K562 (cell line): ENCODE results near the gene AMBRA1. TPM values are rescaled to one million over a fixed set of nuclear protein-coding genes. Genes with fewer than 3 reads are reported as not detected.

ENCODE experiments used
- FOXK2 ChIP-seq, 2 experiments: fragments of 450-650 bp; IDR thresholded peaks in 1 of 2; conservative IDR thresholded peaks in 1 of 2; 2 replicates each; pipeline ENCODE4 v1.6.1; 2016; ENCODE audit warnings: low read depth in 2 of 2, mild to moderate bottlenecking in 1 of 2
- GATAD2B ChIP-seq: fragments of 450-650 bp; IDR thresholded peaks from 2 replicates; pipeline ENCODE4 v1.6.1; 2017; ENCODE audit warnings: mild to moderate bottlenecking, borderline replicate concordance
- KDM5B ChIP-seq: fragments of 200-600 bp; sonication (generic); IDR thresholded peaks from 2 replicates; pipeline ENCODE4 v1.6.1; 2012; ENCODE audit warnings: low read depth, mild to moderate bottlenecking, moderate library complexity, low read length, control low read depth, inconsistent platforms; ENCODE audit not compliant: insufficient replicate concordance
- NELFE ChIP-seq: IDR thresholded peaks from 2 replicates; pipeline ENCODE4 v1.6.1; 2011; ENCODE audit warnings: mild to moderate bottlenecking; ENCODE audit not compliant: insufficient read depth, insufficient read length
- NRF1 ChIP-seq, 2 experiments: fragments of 450-650 bp; IDR thresholded peaks in 1 of 2; conservative IDR thresholded peaks in 1 of 2; 2 replicates each; pipeline ENCODE4 v1.6.1; 2014; ENCODE audit warnings: mild to moderate bottlenecking in 2 of 2
- PRMT5 ChIP-seq: sonication (generic); formaldehyde crosslinking; IDR thresholded peaks from 2 replicates; pipeline ENCODE4 v1.5.0; 2020; ENCODE audit warnings: missing genetic modification reagents
- RCOR1 ChIP-seq, 2 experiments: IDR thresholded peaks; 2 replicates each; pipeline ENCODE4 v1.6.1; 2012; ENCODE audit warnings: low read depth in 2 of 2, low read length in 2 of 2, borderline replicate concordance in 1 of 2, improper control_type of control experiment in 1 of 2
- SREBF1 ChIP-seq: fragments of 150-350 bp; IDR thresholded peaks from 2 replicates; pipeline ENCODE4 v1.6.1; 2014; ENCODE audit warnings: antibody characterized with exemption, low read depth, low read length, borderline replicate concordance
- SRSF3 ChIP-seq: fragments of 200-400 bp; formaldehyde crosslinking; IDR thresholded peaks from 2 replicates; pipeline ENCODE4 v1.6.1; 2016; ENCODE audit warnings: mild to moderate bottlenecking, low read length, moderate library complexity; ENCODE audit not compliant: insufficient read depth
- TCFL5 ChIP-seq: fragments of 250-450 bp; sonication (Bioruptor Pico); conservative IDR thresholded peaks from 2 replicates; pipeline ENCODE4 v1.6.1; 2021; ENCODE audit warnings: mild to moderate bottlenecking, moderate library complexity, matching md5 sums
- ZBTB8A ChIP-seq: fragments of 450-650 bp; IDR thresholded peaks from 2 replicates; pipeline ENCODE4 v1.6.1; 2018; ENCODE audit warnings: mild to moderate bottlenecking, moderate library complexity; ENCODE audit not compliant: partially characterized antibody
- ZC3H11A ChIP-seq: IDR thresholded peaks from 2 replicates; pipeline ENCODE4 v1.6.1; 2012; ENCODE audit warnings: low read depth, low read length, improper control_type of control experiment
- ZNF124 ChIP-seq: sonication (generic); formaldehyde crosslinking; IDR thresholded peaks from 2 replicates; pipeline ENCODE4 v1.8.1; 2022; ENCODE audit warnings: missing genetic modification reagents
- ZNF146 ChIP-seq: IDR thresholded peaks from one replicate; pipeline ENCODE4 v1.6.1; 2018; ENCODE audit warnings: missing compliant biosample characterization; ENCODE audit not compliant: unreplicated experiment
- polyA plus RNA-seq, 8 experiments: library from polyadenylated mRNA; depleted of rRNA in 4 of 8; stranded (reverse) in 5 of 8; unstranded in 3 of 8; fragments of >200 nt; fragmentation: Nextera tagmentation in 2 of 8; fragmentation: Illumina TruSeq in 1 of 8; extraction: Ambion mirVana in 2 of 8; extraction: Trizol in 1 of 8; gene quantifications; 2 replicates each; pipeline versions ENCODE4 v1.2.1 to v1.2.3, GENCODE V29; 2011 to 2014; ENCODE audit warnings: inconsistent platforms in 1 of 8, missing spikeins in 1 of 8
- total RNA-seq, 7 experiments: library from RNA; depleted of rRNA in 6 of 7; stranded (reverse); fragments of >200 nt in 6 of 7; fragmentation: Illumina TruSeq in 2 of 7; extraction: Trizol in 2 of 7; gene quantifications; 2 replicates each; pipeline versions ENCODE4 v1.2.1 to v1.2.3, GENCODE V29; 2011 to 2021; ENCODE audit warnings: low replicate concordance in 1 of 7
- TF ChIP-seq, protein P1 (sequence below): sonication (generic); formaldehyde crosslinking; IDR thresholded peaks from 2 replicates; pipeline ENCODE4 v1.8.0; 2022; ENCODE audit warnings: missing genetic modification reagents, mild to moderate bottlenecking, borderline replicate concordance
- TF ChIP-seq, protein P2 (sequence below): sonication (generic); formaldehyde crosslinking; IDR thresholded peaks from 2 replicates; pipeline ENCODE4 v1.8.1; 2023; ENCODE audit warnings: mild to moderate bottlenecking, missing genetic modification reagents, moderate library complexity
- TF ChIP-seq, protein P3 (sequence below): fragments of 250-450 bp; sonication (Bioruptor Pico); IDR thresholded peaks from 2 replicates; pipeline ENCODE4 v1.5.0; 2022; ENCODE audit warnings: mild to moderate bottlenecking
- TF ChIP-seq, protein P4 (sequence below): fragments of 450-650 bp; formaldehyde crosslinking; IDR thresholded peaks from 2 replicates; pipeline ENCODE4 v1.4.0; 2020; ENCODE audit warnings: mild to moderate bottlenecking, moderate library complexity

Gene AMBRA1
- total and polyA plus RNA-seq, 9 of the 15 experiments (the other 6 are each of a cell fraction or from before 2014, with no cell fraction given) = 0.15 to 24.5 (median 13.0) TPM

DNA sequence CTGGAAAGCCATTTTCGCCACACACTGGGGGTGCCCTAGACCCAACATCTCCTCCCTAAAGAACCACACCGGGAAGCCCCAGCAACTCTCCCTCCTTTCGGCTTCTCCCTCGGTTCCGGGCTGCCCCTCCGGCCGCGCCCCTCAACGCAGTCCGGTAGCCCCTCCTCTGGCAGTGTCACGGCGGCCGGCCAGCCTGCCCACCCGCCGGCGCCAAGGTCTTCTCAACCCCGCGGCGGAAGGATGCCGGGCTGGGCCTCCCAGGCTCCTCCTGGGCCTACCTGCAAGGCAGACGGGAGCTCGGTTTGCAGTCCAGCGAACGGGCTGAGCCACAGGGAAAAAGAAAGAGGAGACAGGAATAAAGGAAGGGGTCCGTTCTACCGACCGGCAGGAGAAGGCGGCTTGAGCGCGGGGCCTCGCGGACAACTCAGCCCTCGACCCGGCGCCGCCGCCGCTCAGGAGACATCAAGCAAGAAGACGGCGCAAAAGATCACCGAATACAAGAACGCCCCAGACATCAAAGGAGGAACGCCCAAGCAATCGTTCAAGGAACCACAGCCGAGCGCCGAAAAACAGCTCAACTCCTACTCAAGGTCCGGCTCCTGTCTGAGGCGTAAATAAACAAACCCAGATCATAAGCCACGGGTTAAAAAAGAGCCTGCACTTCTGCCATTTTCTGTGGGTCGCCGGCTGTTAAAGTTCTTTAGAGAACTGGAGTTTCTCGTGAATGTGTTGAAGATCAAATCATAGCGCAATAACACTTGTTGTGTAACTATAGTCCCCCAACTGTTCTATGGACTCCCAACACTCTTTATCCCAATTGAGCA is at the start of gene AMBRA1 (continued):
- TF ChIP-seq, protein P1, sequence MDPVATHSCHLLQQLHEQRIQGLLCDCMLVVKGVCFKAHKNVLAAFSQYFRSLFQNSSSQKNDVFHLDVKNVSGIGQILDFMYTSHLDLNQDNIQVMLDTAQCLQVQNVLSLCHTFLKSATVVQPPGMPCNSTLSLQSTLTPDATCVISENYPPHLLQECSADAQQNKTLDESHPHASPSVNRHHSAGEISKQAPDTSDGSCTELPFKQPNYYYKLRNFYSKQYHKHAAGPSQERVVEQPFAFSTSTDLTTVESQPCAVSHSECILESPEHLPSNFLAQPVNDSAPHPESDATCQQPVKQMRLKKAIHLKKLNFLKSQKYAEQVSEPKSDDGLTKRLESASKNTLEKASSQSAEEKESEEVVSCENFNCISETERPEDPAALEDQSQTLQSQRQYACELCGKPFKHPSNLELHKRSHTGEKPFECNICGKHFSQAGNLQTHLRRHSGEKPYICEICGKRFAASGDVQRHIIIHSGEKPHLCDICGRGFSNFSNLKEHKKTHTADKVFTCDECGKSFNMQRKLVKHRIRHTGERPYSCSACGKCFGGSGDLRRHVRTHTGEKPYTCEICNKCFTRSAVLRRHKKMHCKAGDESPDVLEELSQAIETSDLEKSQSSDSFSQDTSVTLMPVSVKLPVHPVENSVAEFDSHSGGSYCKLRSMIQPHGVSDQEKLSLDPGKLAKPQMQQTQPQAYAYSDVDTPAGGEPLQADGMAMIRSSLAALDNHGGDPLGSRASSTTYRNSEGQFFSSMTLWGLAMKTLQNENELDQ = no peak
- peak; percentile 6 for TF ChIP-seq ZNF146 (CRISPR knock-in tag)
- TF ChIP-seq, protein P2, sequence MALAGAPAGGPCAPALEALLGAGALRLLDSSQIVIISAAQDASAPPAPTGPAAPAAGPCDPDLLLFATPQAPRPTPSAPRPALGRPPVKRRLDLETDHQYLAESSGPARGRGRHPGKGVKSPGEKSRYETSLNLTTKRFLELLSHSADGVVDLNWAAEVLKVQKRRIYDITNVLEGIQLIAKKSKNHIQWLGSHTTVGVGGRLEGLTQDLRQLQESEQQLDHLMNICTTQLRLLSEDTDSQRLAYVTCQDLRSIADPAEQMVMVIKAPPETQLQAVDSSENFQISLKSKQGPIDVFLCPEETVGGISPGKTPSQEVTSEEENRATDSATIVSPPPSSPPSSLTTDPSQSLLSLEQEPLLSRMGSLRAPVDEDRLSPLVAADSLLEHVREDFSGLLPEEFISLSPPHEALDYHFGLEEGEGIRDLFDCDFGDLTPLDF (CRISPR knock-in tag) = no peak; the same call in 1 of the 2 replicates
- TF ChIP-seq, protein P3, sequence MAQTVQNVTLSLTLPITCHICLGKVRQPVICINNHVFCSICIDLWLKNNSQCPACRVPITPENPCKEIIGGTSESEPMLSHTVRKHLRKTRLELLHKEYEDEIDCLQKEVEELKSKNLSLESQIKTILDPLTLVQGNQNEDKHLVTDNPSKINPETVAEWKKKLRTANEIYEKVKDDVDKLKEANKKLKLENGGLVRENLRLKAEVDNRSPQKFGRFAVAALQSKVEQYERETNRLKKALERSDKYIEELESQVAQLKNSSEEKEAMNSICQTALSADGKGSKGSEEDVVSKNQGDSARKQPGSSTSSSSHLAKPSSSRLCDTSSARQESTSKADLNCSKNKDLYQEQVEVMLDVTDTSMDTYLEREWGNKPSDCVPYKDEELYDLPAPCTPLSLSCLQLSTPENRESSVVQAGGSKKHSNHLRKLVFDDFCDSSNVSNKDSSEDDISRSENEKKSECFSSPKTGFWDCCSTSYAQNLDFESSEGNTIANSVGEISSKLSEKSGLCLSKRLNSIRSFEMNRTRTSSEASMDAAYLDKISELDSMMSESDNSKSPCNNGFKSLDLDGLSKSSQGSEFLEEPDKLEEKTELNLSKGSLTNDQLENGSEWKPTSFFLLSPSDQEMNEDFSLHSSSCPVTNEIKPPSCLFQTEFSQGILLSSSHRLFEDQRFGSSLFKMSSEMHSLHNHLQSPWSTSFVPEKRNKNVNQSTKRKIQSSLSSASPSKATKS (CRISPR knock-in tag) = no peak
- TF ChIP-seq TCFL5 = no peak
- peak; percentile 47 to 62 for TF ChIP-seq NRF1 (conservative IDR thresholded peaks at IDR 0.05 in 1 of 2, IDR thresholded peaks at IDR 0.05 in 1 of 2)
- peak; percentile 48 for TF ChIP-seq KDM5B
- peak; percentile 96 to 97 for TF ChIP-seq FOXK2 (conservative IDR thresholded peaks at IDR 0.05 in 1 of 2, IDR thresholded peaks at IDR 0.05 in 1 of 2; ENCODE audit: low read depth in 2 of 2)
- peak; percentile 34; the same call in 1 of the 2 replicates for TF ChIP-seq GATAD2B
- TF ChIP-seq SRSF3 = no peak
- TF ChIP-seq PRMT5 (CRISPR knock-in tag) = 0 out of 2 replicates have a peak, but pooled peaks have one; percentile 40
- peak in 1 of 2 experiments; percentile 74; a peak in 1 of 4 replicates for TF ChIP-seq RCOR1 (IDR thresholded peaks at IDR 0.05; ENCODE audit: borderline replicate concordance in 1 of 2, low read depth in 2 of 2, low read length in 2 of 2)
- no peak for TF ChIP-seq ZBTB8A
- no peak for TF ChIP-seq ZNF124
- TF ChIP-seq ZC3H11A = 0 out of 2 replicates have a peak, but pooled peaks have one; percentile 65
- TF ChIP-seq SREBF1 = no peak
- TF ChIP-seq, protein P4, sequence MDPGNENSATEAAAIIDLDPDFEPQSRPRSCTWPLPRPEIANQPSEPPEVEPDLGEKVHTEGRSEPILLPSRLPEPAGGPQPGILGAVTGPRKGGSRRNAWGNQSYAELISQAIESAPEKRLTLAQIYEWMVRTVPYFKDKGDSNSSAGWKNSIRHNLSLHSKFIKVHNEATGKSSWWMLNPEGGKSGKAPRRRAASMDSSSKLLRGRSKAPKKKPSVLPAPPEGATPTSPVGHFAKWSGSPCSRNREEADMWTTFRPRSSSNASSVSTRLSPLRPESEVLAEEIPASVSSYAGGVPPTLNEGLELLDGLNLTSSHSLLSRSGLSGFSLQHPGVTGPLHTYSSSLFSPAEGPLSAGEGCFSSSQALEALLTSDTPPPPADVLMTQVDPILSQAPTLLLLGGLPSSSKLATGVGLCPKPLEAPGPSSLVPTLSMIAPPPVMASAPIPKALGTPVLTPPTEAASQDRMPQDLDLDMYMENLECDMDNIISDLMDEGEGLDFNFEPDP (CRISPR knock-in tag) = no peak
- TF ChIP-seq NELFE = no peak
